HG02798 (cell line): Measurements from ENCODE around the gene ODC1.

ENCODE experiments used
- ATAC-seq: cut with Tn5 transposase; IDR thresholded peaks from one replicate; pipeline ENCODE4 v1.9.1; 2021; ENCODE audit warnings: mild to moderate bottlenecking; ENCODE audit not compliant: unreplicated experiment, poor library complexity

Gene ODC1

DNA sequence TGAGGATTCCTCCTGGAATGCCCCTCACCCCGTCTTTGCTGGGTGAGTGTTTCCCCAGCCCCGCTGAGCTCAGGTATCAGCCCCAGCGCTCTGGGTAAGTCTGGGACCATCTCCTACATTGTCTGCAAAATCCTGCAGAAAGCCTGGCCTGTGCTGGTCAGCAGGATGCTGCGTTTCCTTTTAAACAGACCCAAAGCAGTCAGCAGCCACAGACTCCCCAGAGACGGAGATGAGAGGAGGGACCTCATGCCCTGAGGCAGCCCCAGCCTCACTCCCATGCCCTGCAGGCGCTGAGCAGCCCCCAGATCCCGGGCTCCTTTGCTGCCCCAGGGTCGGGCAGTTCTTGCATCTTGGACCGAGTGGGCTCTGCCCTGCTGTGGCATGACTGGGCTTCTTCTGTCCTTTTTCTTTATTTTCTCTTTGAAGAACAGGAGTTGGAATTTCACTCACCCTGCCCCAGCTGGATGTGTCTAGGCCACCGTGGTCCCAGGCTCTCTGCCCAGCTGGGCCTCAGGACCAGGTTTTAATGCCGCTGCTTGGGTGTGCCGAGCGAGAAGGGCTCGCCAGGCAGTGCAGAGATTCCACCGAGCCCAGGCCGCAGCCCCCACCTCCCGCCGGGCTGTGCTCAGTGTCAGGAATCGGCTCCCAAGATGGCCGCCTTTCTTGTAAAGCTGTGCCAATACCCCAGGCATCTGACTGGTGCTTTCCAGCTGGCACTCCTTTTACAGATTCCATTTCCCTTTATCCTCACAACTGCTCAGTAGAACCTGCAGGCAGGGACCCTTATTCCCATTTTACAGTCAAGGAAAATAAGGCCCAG, 43.6 kb downstream of the ODC1 start:
- ATAC-seq, result no peak

DNA sequence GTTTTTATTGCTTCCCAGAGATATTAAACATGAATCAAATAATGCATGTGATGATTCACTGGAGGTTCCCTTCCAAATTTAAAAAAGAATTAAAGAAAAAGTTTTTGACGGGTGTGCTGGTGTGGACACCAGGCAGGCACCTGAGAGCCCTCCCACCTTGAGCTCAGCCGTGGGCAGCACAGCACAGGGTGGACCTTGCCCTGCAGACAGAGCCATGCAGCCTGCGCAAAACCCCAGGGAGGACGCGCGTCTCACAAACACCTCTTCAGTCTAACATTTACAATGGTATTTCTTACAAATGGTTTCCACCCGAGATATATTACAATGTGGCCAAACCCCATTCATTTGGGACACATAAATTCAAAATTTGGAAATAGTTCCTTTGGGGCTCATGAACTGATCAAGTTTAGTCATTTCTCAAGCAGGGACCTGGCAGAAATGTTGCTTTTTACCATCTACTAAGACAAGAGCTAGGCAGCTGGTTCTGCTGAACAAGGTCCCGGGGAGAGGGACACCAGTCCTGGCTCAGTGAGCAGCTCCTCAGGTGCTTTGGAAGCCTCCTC, 45.4 kb downstream of the ODC1 start:
- ATAC-seq, result no peak

- no peak for ATAC-seq
These were observed 46.0 kb downstream of the ODC1 start for GRCh38 chr2:10402062-10402585.

DNA sequence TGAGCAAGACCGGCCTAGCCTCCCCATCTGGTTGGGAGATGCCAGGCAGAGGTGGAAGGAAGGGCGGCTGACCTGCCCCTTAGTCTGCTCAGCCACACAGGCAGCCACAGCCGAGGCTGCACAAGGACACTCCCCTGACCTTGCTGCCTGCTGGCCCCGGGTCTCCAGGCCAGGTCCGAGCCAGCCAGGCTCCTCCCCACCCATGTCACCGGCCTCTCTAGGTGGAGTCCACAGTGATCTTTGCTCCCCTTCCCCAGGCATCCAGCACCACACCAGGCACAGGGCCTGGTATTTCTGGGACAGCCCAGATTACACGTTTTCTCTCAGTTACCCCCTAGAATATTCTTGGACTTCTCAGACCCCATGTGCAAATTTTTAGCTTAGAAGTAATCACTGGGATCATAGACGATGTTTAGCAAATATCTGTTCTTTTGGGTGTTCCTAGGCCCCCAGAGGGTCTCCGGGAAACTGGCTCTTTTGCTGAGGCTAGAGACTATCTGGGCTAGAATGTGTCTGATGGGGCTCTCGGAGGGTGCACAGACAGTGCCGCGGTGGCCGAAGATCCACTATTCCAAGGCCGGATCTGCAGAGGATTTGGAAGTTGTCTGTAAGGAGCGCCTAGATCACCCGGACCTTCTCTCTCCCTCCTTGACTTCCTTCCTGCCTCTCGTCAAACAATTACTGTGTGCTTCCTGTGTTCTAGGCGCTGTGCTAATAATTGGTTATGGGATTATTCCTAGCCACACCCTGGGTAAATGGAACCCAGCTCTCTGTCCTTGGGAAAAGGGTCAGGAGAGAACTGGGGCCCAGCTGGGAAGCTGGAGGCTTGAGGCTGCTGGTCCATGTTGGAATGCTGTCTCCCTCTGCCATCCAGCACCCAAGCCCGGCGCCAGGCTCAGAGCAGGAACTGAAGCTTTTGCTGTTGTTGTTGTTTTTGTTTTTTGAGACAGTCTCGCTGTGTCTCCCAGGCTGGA, 46.9 kb downstream of the ODC1 start:
- no peak for ATAC-seq

DNA sequence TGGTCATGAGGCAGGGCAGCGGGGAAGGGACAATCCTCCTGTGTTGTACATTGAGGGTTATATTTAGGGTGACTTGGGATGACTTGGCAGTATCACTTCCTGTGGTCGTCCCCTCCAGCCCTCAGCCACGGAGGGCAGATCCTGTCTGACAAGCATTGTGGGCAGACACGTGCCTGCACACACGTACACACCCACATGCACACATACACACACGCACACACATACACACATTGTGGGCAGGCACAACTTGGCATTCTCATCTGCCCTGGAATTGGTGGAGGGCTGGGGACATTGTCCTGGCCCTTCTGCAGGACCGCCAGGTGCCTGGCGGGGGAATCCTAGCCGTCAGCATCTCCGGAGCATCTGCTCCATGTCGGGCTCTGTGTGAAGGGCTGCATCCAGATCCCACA, 47.6 kb downstream of the ODC1 start:
- ATAC-seq, result no peak

- ATAC-seq, result no peak
These were observed 48.1 kb downstream of the ODC1 start for GRCh38 chr2:10400002-10400401.

GRCh38 chr2:10399358-10399757, 48.8 kb downstream of the ODC1 start:
- ATAC-seq, result no peak

DNA sequence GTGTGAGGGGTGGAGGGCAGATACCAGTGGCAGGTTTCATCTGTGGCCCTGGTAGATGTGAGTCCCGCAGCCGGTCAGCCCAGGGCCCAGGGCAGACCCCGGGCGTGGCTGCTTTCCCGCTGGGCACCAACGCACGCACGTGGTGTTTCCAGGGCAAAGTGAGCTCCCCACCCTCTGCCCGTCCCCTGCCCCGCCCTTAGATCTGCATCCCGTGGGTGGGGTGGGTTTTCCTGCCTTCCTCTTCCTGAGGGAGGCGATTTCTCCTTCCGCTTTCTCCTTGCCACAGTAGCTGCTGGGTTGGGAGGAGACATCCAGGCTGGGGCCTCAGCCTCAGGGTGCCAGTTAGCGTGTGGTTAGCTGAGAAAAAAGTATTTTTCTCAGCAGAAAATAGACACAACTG, 49.6 kb downstream of the ODC1 start:
- no peak for ATAC-seq

DNA sequence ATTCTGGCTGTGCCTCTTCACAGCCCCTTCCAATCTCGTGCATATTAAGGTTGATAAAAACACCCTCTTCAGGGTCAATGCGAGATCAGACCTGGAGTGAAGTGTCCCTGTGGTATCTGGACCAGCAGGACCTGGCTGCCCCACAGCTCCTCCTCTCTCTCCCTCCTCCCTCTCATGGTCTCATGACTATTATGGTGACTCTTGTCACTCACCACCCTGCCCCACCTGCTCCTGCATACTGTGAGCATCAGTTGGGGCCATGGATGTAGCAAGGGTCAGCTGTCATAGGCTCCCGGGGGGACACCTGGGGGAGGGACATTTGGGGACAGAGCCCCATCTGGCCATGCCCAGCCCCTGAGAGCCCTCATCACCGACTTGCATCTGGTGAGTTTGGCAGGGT, 50.2 kb downstream of the ODC1 start:
- no peak for ATAC-seq

DNA sequence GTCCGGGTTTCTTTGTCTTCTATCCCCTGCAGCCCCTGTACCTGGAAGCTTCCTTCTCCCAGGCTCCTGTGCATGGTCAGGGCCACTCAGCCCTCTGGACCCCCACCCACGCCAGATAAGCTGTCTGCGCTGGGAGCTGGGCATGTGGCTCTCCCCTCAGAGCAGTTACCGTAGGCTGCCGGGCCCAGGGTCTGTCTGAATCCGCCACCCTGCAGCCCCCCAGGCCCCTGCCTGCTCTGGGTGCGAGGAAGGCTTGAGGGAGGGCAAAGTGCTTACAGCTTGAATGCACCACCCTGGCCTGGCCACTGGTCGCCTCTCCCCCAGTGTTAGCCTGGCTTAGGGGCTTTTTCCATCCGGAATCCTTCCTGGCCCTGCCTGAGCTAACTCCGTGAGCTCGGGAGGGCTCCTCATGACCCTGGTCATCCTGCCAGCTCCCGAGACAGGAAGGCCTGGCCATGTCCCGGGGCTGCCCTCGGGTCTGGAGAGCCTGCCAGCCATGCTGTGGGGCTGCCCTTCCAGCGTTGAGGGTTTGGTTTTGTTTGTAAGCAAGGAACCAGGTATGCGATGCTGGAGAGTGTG, 50.7 kb downstream of the ODC1 start:
- ATAC-seq, result no peak

DNA sequence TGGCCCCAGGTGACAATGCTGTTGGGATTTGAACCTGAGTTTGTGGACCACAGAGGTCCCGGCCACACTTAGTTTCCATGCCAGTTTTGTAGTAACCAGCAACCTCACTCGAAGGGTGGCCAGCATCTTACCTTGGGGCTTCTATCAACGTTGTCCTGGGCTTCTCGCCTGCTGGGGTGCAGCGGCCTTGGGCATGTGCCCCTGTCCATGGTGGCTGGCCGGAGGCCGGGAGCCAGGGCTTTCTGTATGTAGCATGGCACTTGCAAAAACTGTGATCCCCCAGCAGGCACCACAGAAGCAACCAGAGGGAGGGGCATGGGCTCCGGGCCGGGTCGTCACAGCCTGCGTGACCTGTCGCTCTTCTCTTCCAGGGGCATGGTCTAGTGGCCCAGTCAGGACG, 51.7 kb downstream of the ODC1 start:
- ATAC-seq, result no peak

GRCh38 chr2:10395893-10396292, 52.2 kb downstream of the ODC1 start:
- ATAC-seq, result no peak

- ATAC-seq, result no peak
These were observed 54.5 kb downstream of the ODC1 start for GRCh38 chr2:10393640-10393982.

DNA sequence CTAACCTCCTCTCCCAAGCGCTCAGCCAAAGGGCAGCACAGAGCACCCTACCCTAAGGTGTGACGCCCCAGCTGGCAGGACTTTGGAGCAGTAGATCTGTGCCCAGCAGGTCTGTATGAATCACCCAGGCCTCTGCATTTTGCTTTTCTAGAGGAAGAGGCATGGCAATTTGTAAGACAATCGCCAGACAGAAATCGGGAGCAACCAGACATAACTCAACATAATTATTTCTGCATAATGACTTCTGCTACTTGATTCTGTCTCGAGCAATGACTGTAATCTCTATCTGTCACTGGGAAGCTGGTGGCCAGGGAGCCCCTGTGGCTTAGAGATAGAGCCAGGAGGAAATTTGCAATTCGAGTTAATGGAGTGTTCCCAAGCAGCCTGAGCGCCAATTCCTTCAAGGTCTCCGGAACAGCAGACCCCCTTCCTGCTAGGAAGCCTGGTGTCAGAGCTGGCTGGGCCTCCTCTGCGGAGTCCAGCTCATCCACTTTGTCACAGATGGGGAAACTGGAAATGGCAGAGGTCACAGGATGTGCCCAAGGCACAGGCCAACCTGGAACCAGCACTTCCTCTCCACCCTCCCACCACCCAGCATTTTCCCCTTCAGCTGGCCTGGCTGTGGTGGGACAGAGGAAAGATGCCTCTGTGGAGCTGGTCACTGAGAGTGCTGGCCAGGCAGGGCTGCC, 55.0 kb downstream of the ODC1 start:
- no peak for ATAC-seq

DNA sequence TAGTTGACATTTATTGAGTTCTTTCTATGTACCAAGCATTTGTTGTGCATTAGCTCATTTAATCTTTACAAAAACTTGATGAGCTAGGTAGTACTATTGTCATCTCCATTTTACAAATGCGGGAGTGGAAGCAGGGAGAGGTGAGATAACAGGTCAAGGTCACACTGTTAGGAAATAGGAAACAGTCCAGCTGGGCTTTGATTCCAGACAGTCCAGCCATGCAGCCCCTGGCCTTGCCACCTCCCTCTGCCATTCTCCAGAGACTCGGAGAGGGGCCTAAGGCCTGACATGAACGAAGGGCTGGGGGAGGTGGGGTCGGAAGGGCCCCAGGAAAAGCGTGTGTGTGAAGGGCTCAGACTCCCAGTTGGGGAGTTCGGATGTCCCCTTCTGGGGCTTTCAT, 55.6 kb downstream of the ODC1 start:
- no peak for ATAC-seq

DNA sequence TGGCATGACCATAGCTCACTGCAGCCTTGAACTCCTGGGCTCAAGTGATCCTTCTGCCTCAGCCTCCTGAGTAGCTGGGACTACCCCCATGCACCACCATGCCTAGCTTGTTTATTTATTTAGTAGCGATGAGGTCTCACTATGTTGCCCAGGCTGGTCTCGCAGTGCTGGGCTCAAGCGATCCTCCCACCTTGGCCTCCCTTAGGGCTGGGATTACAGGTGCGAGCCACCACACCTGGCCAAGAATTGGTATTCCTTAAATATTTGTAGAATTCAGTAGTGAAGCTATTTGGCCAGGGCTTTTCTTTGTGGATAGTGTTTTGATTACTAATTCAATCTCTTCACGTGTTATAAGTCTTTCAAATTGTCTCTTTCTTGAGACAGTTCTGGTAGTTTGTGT, 56.0 kb downstream of the ODC1 start:
- ATAC-seq, result no peak

DNA sequence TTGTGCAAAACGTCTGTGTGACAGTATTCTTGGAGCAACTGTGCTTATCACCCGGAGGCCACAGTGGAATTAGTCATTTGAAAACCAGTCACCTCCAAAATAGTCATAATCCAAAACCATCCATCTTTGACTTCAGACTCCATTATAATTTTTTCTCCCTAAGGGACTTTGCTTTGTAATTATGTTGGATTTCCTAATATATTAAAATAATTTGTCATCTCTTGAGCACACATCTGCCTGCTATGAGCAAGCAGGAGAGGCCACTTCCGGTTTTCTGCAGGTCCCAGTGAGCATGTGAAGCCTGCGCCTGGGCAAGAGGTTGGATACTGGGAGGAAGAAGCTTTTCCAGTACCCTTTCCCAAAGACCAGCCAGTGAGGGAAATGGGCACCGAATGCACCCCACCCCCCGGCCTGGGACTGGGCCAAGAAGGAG, 57.7 kb downstream of the ODC1 start:
- ATAC-seq, result no peak
